ENCODE data around the gene RNF7. TPM values are rescaled to one million over a fixed set of nuclear protein-coding genes. Genes with fewer than 3 reads are reported as not detected.

Gene RNF7
- total and polyA plus RNA-seq, 2 of the 8 experiments (the other 6 are each of a cell fraction or from before 2014, with no cell fraction given) = 78.4 to 113 TPM

DNA sequence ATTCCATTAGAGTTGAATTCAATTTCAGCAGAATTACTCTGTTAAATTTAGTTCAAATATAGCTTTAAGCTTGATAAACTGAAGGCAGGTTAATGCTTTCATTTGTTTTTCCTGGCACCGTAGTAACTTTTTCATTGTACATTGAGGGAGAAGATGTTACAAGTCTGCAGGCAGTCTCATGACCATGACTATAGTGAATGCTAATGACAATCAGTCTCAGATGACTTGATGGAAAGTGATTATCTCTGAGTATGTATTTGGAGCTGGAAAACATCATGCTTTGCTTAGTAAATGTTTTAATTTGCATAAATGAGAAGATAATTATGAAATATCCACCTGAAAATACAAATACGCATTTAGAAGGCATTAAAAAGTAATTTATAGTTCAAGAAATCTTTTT, 16.0 kb upstream of the RNF7 start:
- H3K9ac ChIP-seq (replicated peaks in 1 of 4; ENCODE audit: extremely low read depth in 1 of 4, low read depth in 3 of 4, low read length in 3 of 4) = no peak overlapping the region
- POLR2A ChIA-PET (ENCODE audit: partially characterized antibody) = no interaction called here

More for the DNA sequence above, 16.0 kb upstream of the RNF7 start:
- Histone ChIP-seq H3K4me2 (ENCODE audit: insufficient read depth in 1 of 2, low read depth in 2 of 2, low read length in 2 of 2) (no peak overlapping the region), H4K91ac (replicated peaks; ENCODE audit: insufficient read length, low read length) (no peak overlapping the region), H2BK5ac (ENCODE audit: low read depth, low read length) (no peak overlapping the region), H3K36me3 (ENCODE audit: control insufficient read depth in 2 of 4, insufficient read depth in 4 of 4, low read length in 3 of 4) (no peaks in the 10 kb centered on the region), H2BK20ac (ENCODE audit: low read length) (no peak overlapping the region), H2BK120ac (replicated peaks; ENCODE audit: low read depth, low read length) (no peak overlapping the region), H3K14ac (ENCODE audit: insufficient read length) (no peak overlapping the region), H4K20me1 (replicated peaks in 1 of 2; ENCODE audit: control insufficient read depth in 1 of 2, insufficient read depth in 2 of 2, low read length in 2 of 2) (no peaks in the 10 kb centered on the region), H3K56ac (replicated peaks; ENCODE audit: insufficient read length, low read depth, low read length) (no peak overlapping the region), H4K8ac (ENCODE audit: extremely low read depth, insufficient read depth, low read length) (no peak overlapping the region), H3K27ac (ENCODE audit: low read depth, low read length) (no peak overlapping the region), H2AFZ (ENCODE audit: low read length) (no peak overlapping the region), H3K23ac (ENCODE audit: insufficient read length) (no peak overlapping the region), H3K18ac (ENCODE audit: extremely low read depth, low read length) (no peak overlapping the region), H3K4ac (replicated peaks; ENCODE audit: insufficient read length, low read depth, low read length) (no peak overlapping the region), H3K79me2 (ENCODE audit: control insufficient read depth in 1 of 2, insufficient read depth in 2 of 2, low read length in 2 of 2) (no peaks in the 10 kb centered on the region), H3K79me1 (ENCODE audit: low read depth, low read length) (no peaks in the 10 kb centered on the region), H2BK12ac (ENCODE audit: low read depth, low read length) (no peak overlapping the region), H3K4me3 (ENCODE audit: extremely low read depth in 1 of 4, insufficient read depth in 2 of 4, low read depth in 3 of 4, low read length in 4 of 4) (no peak overlapping the region), H3K23me2 (ENCODE audit: low read depth, low read length) (no peaks in the 10 kb centered on the region; the same call in 1 of the 2 replicates), H3K9me3 (ENCODE audit: insufficient read depth in 2 of 2, low read depth in 1 of 2, low read length in 1 of 2) (no peaks in the 10 kb centered on the region), H3K4me1 (replicated peaks in 1 of 4; ENCODE audit: control insufficient read depth in 3 of 4, insufficient read depth in 4 of 4, low read length in 3 of 4) (no peaks in the 10 kb centered on the region), H2AK5ac (ENCODE audit: low read depth, low read length) (no peak overlapping the region), H4K5ac (ENCODE audit: insufficient read length, low read depth, low read length) (no peak overlapping the region), H2BK15ac (ENCODE audit: low read length) (no peak overlapping the region), H3K27me3 (replicated peaks in 1 of 4; ENCODE audit: control insufficient read depth in 3 of 4, extremely low read depth in 1 of 4, insufficient read depth in 3 of 4, low read length in 3 of 4) (no peaks in the 10 kb centered on the region)
- no peak for FAIRE-seq
- CTCF ChIA-PET (ENCODE audit: partially characterized antibody) = interaction anchor here (1.3 to 2.2 kb wide), 2 partner anchors 17 to 223 kb away, joined by 3 to 6 read pairs; partner anchors contain the start of gene RNF7
- DNase-seq (ENCODE audit: low read depth in 1 of 2, low spot score in 2 of 2) = no peak
- TF ChIP-seq KDM5A (IDR thresholded peaks at IDR 0.05; ENCODE audit: low read length) = no peak
- no peak for TF ChIP-seq KDM1A (IDR thresholded peaks at IDR 0.05; ENCODE audit: borderline replicate concordance, low read length)
- 86% methylated on average over 2 of the region's 2 CpGs; no CpG with 5 or more reads in 1 of the 2 experiments for WGBS, 2 experiments (ENCODE audit: extremely low coverage in 1 of 2, insufficient coverage in 1 of 2, insufficient read length in 1 of 2, insufficient replicate concordance in 2 of 2, low coverage in 1 of 2, low lambda C conversion rate in 2 of 2, missing lambda C conversion rate in 1 of 2)
